Common myeloid progenitor, CD34-positive (primary cell): Measurements from ENCODE around the gene NEGR1.

Source experiments
- CTCF ChIA-PET: fragments of 350-600 bp; sonication (Branson Sonifier 250); formaldehyde crosslinking; loops from one replicate; lab custom pipeline; 2021; ENCODE audit warnings: antibody characterized with exemption; lab: Charles Lee
- POLR2A ChIA-PET: fragments of 350-600 bp; sonication (Branson Sonifier 250); formaldehyde crosslinking; loops from one replicate; lab custom pipeline; 2021; ENCODE audit warnings: antibody characterized with exemption; lab: Charles Lee
- DNase-seq, 3 donors: peaks; one replicate each; pipeline versions ENCODE4 v3.0.0 to v3.0.0-alpha.2; 2013
- H3K27ac ChIP-seq, 2 experiments: 1 replicate in 1 of 2; 2 replicates in 1 of 2; pipeline ENCODE4 v1.7.0; 2013; ENCODE audit warnings: inconsistent platforms in 2 of 2, low read length in 2 of 2, mild to moderate bottlenecking in 2 of 2, low read depth in 1 of 2, moderate library complexity in 1 of 2; ENCODE audit not compliant: severe bottlenecking in 2 of 2, insufficient read depth in 1 of 2, poor library complexity in 1 of 2
- H3K27me3 ChIP-seq, 5 experiments: replicated peaks in 2 of 5; 1 replicate in 3 of 5; 2 replicates in 2 of 5; pipeline versions ENCODE4 v1.6.1 to v1.7.0; 2013; ENCODE audit warnings: low read length in 4 of 5, mild to moderate bottlenecking in 2 of 5, moderate library complexity in 2 of 5, inconsistent platforms in 1 of 5; ENCODE audit not compliant: insufficient read depth in 5 of 5, control insufficient read depth in 4 of 5
- H3K36me3 ChIP-seq, 4 experiments: 1 replicate in 2 of 4; 2 replicates in 2 of 4; pipeline versions ENCODE4 v1.6.1 to v1.7.0; 2013; ENCODE audit warnings: low read length in 3 of 4, control low read depth in 1 of 4, mild to moderate bottlenecking in 1 of 4; ENCODE audit not compliant: control insufficient read depth in 4 of 4, insufficient read depth in 4 of 4
- H3K4me1 ChIP-seq, 4 experiments: 1 replicate in 3 of 4; 2 replicates in 1 of 4; pipeline versions ENCODE4 v1.6.1 to v1.7.1; 2013; ENCODE audit warnings: low read length in 3 of 4, mild to moderate bottlenecking in 3 of 4, control low read depth in 1 of 4, inconsistent platforms in 1 of 4, moderate library complexity in 1 of 4; ENCODE audit not compliant: control insufficient read depth in 4 of 4, insufficient read depth in 4 of 4; ENCODE audit errors: control extremely low read depth in 1 of 4
- H3K4me3 ChIP-seq, 7 experiments: 1 replicate in 4 of 7; 2 replicates in 3 of 7; pipeline versions ENCODE4 v1.5.1 to v1.7.0; 2013; ENCODE audit warnings: mild to moderate bottlenecking in 7 of 7, low read length in 6 of 7, moderate library complexity in 6 of 7, inconsistent platforms in 2 of 7, low read depth in 2 of 7, control low read depth in 1 of 7; ENCODE audit not compliant: insufficient read depth in 4 of 7, control insufficient read depth in 1 of 7; ENCODE audit errors: extremely low read depth in 1 of 7
- H3K9me3 ChIP-seq, 5 experiments: 1 replicate in 4 of 5; 2 replicates in 1 of 5; pipeline versions ENCODE4 v1.6.1 to v1.7.1; 2013; ENCODE audit warnings: low read length in 4 of 5, mild to moderate bottlenecking in 2 of 5, inconsistent platforms in 1 of 5, low read depth in 1 of 5, moderate library complexity in 1 of 5; ENCODE audit not compliant: control insufficient read depth in 4 of 5, insufficient read depth in 2 of 5; ENCODE audit errors: control extremely low read depth in 1 of 5
- WGBS: methylation state at CpG from one replicate; pipeline ENCODE4 v1.1.5; 2013; ENCODE audit not compliant: insufficient coverage; 5-methylcytosine and 5-hydroxymethylcytosine counted together

Gene NEGR1

DNA sequence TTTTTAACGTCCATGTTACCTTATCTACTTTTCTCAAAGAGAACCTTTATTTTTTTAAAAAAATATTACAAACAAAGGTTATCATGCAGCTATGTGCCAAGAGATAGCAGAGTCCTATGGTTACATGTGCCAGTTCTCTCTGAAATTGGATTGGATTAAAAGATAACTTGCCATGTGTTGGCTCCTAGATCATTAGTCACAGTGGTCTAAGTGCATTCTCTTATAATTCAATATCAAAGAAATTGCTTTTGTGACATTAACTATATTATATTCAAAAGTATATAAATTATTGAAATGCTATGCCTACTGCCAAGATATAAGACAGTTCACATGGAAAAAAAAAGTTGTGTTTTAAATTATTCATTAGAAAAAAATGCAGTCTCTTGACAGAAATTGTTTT is 494.2 kb downstream of the NEGR1 start:
- no peaks in the 10 kb centered on the region for H3K27me3 ChIP-seq
- H3K27ac ChIP-seq = no peak overlapping the region
- DNase-seq = no peak
- peaks cover 11 to 54% (median 20%) of the 10 kb centered on the region in 4 experiments for H3K4me1 ChIP-seq
- no CpG with 5 or more reads among the region's 1 CpG for WGBS
- H3K9me3 ChIP-seq = no peaks in the 10 kb centered on the region
- no peak overlapping the region for H3K4me3 ChIP-seq
- no peaks in the 10 kb centered on the region for H3K36me3 ChIP-seq
- ChIA-PET CTCF (interaction anchor here (1.1 kb wide), 1 partner anchor 9 kb away, joined by 3 read pairs; no protein-coding TSS in a partner anchor), POLR2A (no interaction called here)

- ChIA-PET CTCF (interaction anchor here (1.1 kb wide), 1 partner anchor 9 kb away, joined by 3 read pairs; no protein-coding TSS in a partner anchor), POLR2A (no interaction called here)
- Histone ChIP-seq H3K27ac (no peak overlapping the region), H3K9me3 (no peaks in the 10 kb centered on the region), H3K27me3 (no peaks in the 10 kb centered on the region), H3K4me1 (peaks cover 11 to 54% (median 21%) of the 10 kb centered on the region in 4 experiments), H3K36me3 (no peaks in the 10 kb centered on the region), H3K4me3 (no peak overlapping the region)
- no CpG with 5 or more reads among the region's 1 CpG for WGBS
- DNase-seq = peak in 2 of 3 donors; percentile 43 to 68
Measured at GRCh38 chr1:71787699-71788098, 494.6 kb downstream of the NEGR1 start.

DNA sequence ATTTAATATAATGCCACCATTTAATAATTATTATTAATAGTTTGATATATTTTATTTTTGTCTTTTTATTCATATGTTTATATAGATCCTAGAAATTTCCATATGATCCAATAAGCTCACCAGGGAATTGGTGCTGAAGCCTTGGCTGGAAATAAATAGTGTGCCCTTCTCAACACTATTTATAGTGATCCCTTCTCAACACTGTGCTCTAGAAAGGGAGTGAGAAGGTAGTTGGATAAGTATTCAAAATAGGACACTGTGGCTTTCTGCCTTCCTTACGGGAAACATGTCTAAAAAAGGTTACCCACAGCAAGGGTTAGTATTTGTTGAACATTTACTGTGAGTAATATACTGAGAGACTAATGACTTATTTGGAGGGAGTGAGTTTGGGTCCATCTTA is 496.1 kb downstream of the NEGR1 start:
- POLR2A ChIA-PET = no interaction called here
- CTCF ChIA-PET = interaction anchor here (1.3 kb wide), 1 partner anchor 252 kb away, joined by 3 read pairs; no protein-coding TSS in a partner anchor
- H3K27ac ChIP-seq = no peak overlapping the region
- no peaks in the 10 kb centered on the region for H3K9me3 ChIP-seq
- no peak overlapping the region for H3K4me3 ChIP-seq
- peaks cover 5 to 42% (median 15%) of the 10 kb centered on the region in 4 experiments for H3K4me1 ChIP-seq
- WGBS = no CpG with 5 or more reads among the region's 1 CpG
- no peak for DNase-seq
- no peaks in the 10 kb centered on the region for H3K27me3 ChIP-seq
- peaks cover 0 to 4% (median 0%) of the 10 kb centered on the region in 4 experiments for H3K36me3 ChIP-seq

DNA sequence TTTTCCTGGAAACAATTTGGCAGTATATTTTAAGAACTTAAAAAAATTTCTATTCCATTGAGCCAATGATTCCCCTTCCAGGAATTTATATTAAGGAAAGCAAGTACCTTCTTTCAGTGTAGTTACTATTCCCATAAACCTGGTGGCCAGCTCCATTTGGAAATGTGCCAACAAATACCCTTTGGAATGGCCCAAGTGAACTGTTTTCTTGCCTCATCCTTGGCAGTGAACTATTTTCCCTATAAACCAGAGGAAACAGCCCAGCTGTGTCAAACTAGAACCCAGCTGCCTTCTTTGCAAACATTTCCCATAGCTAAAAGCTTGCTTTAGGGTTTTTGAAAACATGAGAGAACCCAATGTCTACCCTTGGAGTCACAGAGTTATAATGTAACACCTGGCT is 496.9 kb downstream of the NEGR1 start:
- H3K4me3 ChIP-seq = no peak overlapping the region

DNA sequence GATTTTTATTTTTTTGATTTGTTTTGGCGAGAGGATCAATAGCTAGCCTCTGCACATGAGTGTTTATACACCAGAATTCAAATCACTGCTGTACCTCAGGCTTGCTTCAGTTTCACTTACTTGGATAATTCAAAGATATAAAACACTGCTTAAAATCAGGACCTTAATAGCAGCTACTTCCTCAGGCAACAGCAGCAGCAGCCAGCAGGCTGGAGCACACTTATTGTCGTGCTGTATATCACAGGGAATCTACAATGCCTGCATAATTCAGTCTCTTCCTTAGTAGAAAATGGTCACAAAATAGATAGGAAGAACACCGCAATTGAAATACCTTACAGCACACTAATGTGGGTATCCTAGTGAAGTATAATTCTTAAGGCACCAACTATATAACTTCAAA is 497.3 kb downstream of the NEGR1 start:
- no peak overlapping the region for H3K4me3 ChIP-seq
- H3K27ac ChIP-seq = no peak overlapping the region
- WGBS = 50% methylated on average over 2 of the region's 3 CpGs
- peaks cover 3 to 42% (median 9%) of the 10 kb centered on the region in 4 experiments for H3K4me1 ChIP-seq
- H3K27me3 ChIP-seq = no peaks in the 10 kb centered on the region
- DNase-seq = peak in 2 of 3 donors; percentile 30 to 52
- peaks cover 0 to 4% (median 0%) of the 10 kb centered on the region in 4 experiments for H3K36me3 ChIP-seq
- H3K9me3 ChIP-seq = no peaks in the 10 kb centered on the region
- ChIA-PET CTCF (interaction anchor here (1.3 to 1.5 kb wide), 2 partner anchors 95 to 253 kb away, joined by 3 to 4 read pairs; no protein-coding TSS in a partner anchor), POLR2A (no interaction called here)

More for the DNA sequence above, 496.9 kb downstream of the NEGR1 start:
- CTCF ChIA-PET = interaction anchor here (1.3 to 1.5 kb wide), 2 partner anchors 95 to 253 kb away, joined by 3 to 4 read pairs; no protein-coding TSS in a partner anchor
- H3K27ac ChIP-seq = no peak overlapping the region
- no peak for DNase-seq
- POLR2A ChIA-PET = no interaction called here
- H3K4me1 ChIP-seq = peaks cover 3 to 42% (median 10%) of the 10 kb centered on the region in 4 experiments
- H3K27me3 ChIP-seq = no peaks in the 10 kb centered on the region
- H3K36me3 ChIP-seq = peaks cover 0 to 4% (median 0%) of the 10 kb centered on the region in 4 experiments
- H3K9me3 ChIP-seq = no peaks in the 10 kb centered on the region

- no CpG with 5 or more reads among the region's 1 CpG for WGBS
- Histone ChIP-seq H3K27me3 (no peaks in the 10 kb centered on the region), H3K27ac (no peak overlapping the region), H3K36me3 (peaks cover 0 to 4% (median 0%) of the 10 kb centered on the region in 4 experiments), H3K9me3 (no peaks in the 10 kb centered on the region), H3K4me3 (no peak overlapping the region), H3K4me1 (peaks cover 3 to 42% (median 9%) of the 10 kb centered on the region in 4 experiments)
- ChIA-PET POLR2A (no interaction called here), CTCF (interaction anchor here (1.5 kb wide), 1 partner anchor 96 kb away, joined by 4 read pairs; no protein-coding TSS in a partner anchor)
- DNase-seq = no peak
Measured at GRCh38 chr1:71784241-71784640, 498.1 kb downstream of the NEGR1 start.

DNA sequence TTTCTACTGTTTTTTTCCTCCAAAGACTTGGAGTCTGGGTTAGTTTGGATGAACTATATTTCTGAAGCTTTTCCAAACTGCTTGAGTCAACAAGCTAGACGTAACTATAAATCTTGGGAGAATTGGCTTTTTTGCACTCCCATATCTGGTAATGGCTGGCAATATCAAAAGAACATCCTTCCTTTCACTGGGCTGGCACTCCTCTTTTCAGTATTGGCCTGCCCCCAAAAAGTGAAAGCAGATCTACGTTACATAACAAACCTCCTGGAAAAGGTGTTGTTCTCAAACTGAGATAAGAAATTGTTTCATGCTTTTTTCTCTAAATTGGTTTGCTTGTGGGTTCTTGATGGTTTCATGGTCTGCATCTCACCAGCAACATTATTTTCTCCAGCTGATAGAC is 499.3 kb downstream of the NEGR1 start:
- Histone ChIP-seq H3K27me3 (no peaks in the 10 kb centered on the region), H3K36me3 (peaks cover 0 to 4% (median 0%) of the 10 kb centered on the region in 4 experiments), H3K4me1 (peaks cover 3 to 42% (median 9%) of the 10 kb centered on the region in 4 experiments), H3K9me3 (no peaks in the 10 kb centered on the region), H3K4me3 (peak overlapping the region in 1 of 7 experiments; percentile 37), H3K27ac (no peak overlapping the region)
- POLR2A ChIA-PET = no interaction called here
- 67% methylated on average over 1 of the region's 2 CpGs for WGBS
- peak; percentile 20 to 76 (median 68) for DNase-seq
- CTCF ChIA-PET = interaction anchor here (1.0 kb wide), 1 partner anchor 9 kb away, joined by 3 read pairs; no protein-coding TSS in a partner anchor
